GM12891 (cell line): ENCODE data around the gene LCE3A.

ENCODE experiments used
- POLR2A ChIP-seq: IDR thresholded peaks from 2 replicates; pipeline ENCODE4 v1.6.1; 2011; ENCODE audit warnings: low read depth, low read length, control low read depth
- POLR2AphosphoS5 ChIP-seq: IDR thresholded peaks from 2 replicates; pipeline ENCODE4 v1.6.1; 2011; ENCODE audit warnings: low read depth, low read length, control low read depth
- SPI1 ChIP-seq: IDR thresholded peaks from 2 replicates; pipeline ENCODE4 v1.6.1; 2011; ENCODE audit warnings: low read depth, low read length, control low read depth
- TAF1 ChIP-seq: IDR thresholded peaks from 2 replicates; pipeline ENCODE4 v1.6.1; 2011; ENCODE audit warnings: low read depth, low read length, control low read depth

DNA sequence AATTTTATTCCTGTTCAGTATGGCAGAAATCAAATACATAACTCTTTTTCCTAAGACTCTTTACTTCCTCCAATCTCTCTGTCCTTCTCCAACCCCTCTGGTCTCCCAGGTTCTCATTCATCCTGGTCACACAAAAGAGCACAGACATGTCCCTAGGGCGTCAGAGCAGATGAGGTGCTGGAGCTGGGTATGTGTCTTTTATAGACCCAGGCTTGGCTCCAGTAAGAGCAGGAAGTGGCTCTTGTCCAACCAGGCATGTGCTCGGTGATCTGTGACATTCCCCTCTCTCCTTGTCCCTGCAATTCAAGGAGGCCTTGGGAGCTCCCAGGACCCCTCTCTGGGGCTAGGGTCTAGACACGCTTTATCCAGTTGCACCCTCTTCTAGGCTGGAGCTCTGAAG, 22.2 kb upstream of the LCE3A start:
- TF ChIP-seq POLR2A (no peak), POLR2AphosphoS5 (no peak), TAF1 (no peak), SPI1 (no peak)
